Measurements from ENCODE around the gene MOB3B.

Gene MOB3B

GRCh38 chr9:27387722-27388121 is 141.9 kb downstream of the MOB3B start:
- no peak for DNase-seq (ENCODE audit: low read depth)

- DNase-seq (ENCODE audit: low read depth), result no peak
Observed at GRCh38 chr9:27386571-27387091, 143.0 kb downstream of the MOB3B start.

GRCh38 chr9:27385606-27386322 is 143.8 kb downstream of the MOB3B start:
- no peak for DNase-seq (ENCODE audit: low read depth)

- DNase-seq (ENCODE audit: low read depth), result no peak
Observed at GRCh38 chr9:27384262-27385014, 145.2 kb downstream of the MOB3B start.

GRCh38 chr9:27383524-27383923 is 146.1 kb downstream of the MOB3B start:
- DNase-seq (ENCODE audit: low read depth), result no peak

- DNase-seq (ENCODE audit: low read depth), result no peak
Observed at GRCh38 chr9:27382975-27383374, 146.6 kb downstream of the MOB3B start.

- no peak for DNase-seq (ENCODE audit: low read depth)
Observed at GRCh38 chr9:27382308-27382707, 147.3 kb downstream of the MOB3B start.

GRCh38 chr9:27379311-27380251 is 150.0 kb downstream of the MOB3B start:
- DNase-seq (ENCODE audit: low read depth), result no peak

GRCh38 chr9:27377811-27378456 is 151.7 kb downstream of the MOB3B start:
- DNase-seq (ENCODE audit: low read depth), result no peak

- no peak for DNase-seq (ENCODE audit: low read depth)
Observed at GRCh38 chr9:27377147-27377807, 152.3 kb downstream of the MOB3B start.

- DNase-seq (ENCODE audit: low read depth), result no peak
Observed at GRCh38 chr9:27373851-27374250, 155.8 kb downstream of the MOB3B start.

- no peak for DNase-seq (ENCODE audit: low read depth)
Observed at GRCh38 chr9:27372615-27373014, 157.0 kb downstream of the MOB3B start.

- DNase-seq (ENCODE audit: low read depth), result no peak
Observed at GRCh38 chr9:27371382-27371781, 158.2 kb downstream of the MOB3B start.

- DNase-seq (ENCODE audit: low read depth), result no peak
Observed at GRCh38 chr9:27369591-27369990, 160.0 kb downstream of the MOB3B start.

GRCh38 chr9:27368316-27368985 is 161.2 kb downstream of the MOB3B start:
- DNase-seq (ENCODE audit: low read depth), result no peak

GRCh38 chr9:27367921-27368315 is 161.7 kb downstream of the MOB3B start:
- DNase-seq (ENCODE audit: low read depth), result no peak

- DNase-seq (ENCODE audit: low read depth), result no peak
Observed at GRCh38 chr9:27367175-27367798, 162.3 kb downstream of the MOB3B start.

- DNase-seq (ENCODE audit: low read depth), result no peak
Observed at GRCh38 chr9:27365707-27366376, 163.8 kb downstream of the MOB3B start.

GRCh38 chr9:27362447-27363210 is 167.0 kb downstream of the MOB3B start:
- DNase-seq (ENCODE audit: low read depth), result no peak
